T-helper 1 cell (primary cell): Measurements from ENCODE around the gene CDC37.

Experiments used
- DNase-seq, 5 donors: peaks; one replicate each; pipeline ENCODE4 v3.0.0-alpha.2; 2012 to 2020
- total RNA-seq, 4 donors: gene quantifications; one replicate each; lab custom pipeline; 2026; lab: John Stamatoyannopoulos, UW

CDC37 gene
- 144 to 196 (median 158) reads per million in 4 donors for total RNA-seq

DNA sequence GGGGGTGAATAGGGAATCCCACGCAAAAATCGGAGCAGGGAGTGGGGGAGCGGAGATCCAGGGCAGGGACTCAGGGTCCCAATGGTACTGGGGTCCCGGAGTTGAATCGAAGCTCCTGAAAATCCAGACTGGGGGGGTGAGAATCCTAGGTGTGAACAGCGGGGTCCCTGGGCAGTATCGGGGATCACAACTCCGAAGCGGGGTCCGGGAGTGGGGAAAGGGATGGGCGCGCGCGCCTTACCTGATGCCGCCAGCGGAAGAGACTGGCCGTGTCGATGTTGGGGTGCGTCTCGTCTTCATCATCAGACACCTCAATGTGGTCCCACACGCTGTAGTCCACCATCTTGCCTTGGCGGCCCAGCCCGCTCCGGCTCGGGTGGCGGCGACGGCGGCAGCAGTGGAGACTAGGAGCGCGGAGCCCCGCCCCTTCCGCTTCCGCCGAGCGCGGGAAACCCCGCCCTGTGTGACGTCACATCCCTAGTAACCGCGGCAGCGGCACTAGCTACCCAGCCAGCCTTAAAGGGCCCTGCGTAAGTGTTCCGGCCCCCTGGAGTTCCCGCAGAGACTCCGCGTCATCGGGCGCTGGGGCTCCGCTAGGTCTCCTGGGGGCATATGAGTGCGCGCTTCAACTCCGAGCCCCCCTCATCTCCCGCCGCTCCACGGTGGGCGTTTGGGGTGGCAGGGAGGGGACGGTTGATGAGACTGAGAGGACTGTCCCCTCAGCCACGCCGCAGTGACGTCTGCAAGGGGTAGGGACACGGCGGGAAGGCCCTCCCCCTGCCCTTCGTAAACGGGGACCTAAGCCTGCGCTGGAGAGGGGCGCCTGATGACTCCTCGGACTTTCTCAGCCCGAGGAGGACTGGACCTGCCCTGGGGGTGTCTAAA is at the start of gene CDC37:
Gene CDC37, minus strand, starts transcription at position 406 of the 885 bp plus-strand sequence. Its CDS starts 63 bp downstream, at position 343.
- DNase-seq, result peak; percentile 93 to 98 (median 97)

DNA sequence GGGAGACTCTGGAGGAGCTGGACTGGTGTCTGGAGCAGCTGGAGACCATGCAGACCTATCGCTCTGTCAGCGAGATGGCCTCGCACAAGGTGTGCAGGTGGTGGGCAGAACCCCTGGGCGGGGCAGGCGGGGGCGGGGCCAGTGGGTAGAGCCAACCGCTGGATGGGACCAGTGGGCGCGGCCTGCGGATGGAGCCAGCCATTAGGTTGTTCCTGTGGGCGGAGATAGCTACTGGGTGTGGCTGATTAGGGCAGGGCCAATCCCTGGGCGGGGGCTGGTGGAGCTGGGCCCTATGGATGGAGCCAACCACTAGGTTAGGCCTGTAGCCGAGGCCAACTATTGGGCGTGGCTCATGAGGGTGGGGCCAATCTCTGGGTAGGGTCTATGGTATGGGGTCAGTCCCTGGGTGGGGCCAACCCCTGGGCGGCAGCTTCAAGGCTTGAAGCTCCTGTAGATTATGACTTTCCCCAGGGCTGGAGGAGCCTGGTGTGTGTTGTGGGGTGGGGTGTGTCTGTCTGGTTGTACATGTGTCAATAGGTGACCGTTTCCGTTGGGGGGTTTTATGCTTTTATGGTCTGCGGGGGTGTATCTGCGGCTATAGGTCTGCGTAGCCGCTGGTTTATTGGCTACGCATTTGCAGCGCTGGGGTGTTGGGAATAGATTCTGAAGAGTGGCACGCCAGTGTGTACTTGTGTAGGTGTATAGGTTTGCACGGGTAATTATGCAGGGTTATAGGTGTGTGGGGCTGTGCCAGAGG is 47.7 kb upstream of the CDC37 start:
- no peak for DNase-seq

DNA sequence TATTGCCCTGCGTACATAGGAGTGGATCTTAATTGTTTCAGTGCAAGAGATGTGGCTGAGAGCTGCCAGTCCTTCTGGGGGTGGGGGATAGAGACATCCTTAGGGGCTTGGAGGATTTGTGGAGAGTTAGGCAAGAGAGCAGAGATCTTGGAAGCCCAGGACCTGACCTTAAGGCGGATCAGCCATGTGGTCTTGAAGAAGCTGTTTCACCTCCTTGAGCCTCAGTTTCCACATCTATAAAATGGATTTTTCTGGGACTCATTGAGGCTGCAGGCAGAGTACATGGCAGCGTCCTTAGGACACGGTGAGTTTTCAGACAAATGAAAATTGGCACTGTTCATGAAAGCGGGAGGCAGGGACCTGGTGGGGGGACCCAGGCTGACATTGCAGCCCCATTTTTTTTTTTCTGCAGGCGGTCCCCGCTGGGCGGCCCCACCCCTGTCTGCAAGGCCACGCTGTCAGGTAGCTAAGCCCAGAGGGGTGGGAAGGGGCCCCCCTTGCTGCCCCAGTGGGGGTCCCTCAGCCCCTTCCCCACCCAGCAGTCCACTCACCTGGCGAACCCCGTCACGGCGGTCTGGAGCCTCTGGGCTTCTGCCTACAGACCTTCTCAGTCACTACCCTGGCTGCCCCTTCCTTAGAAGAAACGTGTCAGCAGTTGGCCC is 47.0 kb upstream of the CDC37 start:
- no peak for DNase-seq

DNA sequence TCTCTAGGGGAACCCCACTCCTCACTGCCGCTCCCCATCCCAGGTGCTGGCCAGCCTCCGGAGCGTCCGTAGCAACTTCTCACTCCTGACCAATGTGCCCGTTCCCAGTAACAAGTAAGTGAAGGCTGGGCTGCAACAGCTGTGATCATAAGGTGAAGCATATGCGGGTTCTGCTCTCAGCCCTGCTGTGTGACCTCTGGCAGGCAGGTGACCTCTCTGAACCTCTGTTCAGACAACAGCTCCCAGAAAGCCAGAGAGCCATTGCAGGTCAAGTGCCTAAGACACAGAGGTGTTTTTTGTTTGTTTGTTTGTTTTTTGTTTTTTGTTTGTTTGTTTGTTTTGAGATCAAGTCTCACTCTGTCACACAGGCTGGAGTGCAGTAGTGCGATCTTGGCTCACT is 45.7 kb upstream of the CDC37 start:
- no peak for DNase-seq

DNA sequence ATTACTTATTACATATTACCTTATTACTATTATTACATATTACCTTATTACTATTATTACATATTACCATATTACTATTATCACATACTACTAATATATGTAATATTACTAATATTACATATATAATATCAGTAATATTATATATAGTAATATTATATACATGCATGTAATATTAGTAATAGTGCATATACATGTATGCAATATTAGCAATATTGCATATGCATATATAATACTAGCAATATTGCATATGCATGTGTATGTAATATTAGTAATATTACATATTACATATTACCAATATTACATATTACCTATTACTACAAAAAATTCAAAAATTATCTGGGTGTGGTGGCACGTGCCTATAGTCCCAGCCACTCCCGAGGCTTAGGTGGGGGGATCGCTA is 39.4 kb upstream of the CDC37 start:
- DNase-seq, result no peak

DNA sequence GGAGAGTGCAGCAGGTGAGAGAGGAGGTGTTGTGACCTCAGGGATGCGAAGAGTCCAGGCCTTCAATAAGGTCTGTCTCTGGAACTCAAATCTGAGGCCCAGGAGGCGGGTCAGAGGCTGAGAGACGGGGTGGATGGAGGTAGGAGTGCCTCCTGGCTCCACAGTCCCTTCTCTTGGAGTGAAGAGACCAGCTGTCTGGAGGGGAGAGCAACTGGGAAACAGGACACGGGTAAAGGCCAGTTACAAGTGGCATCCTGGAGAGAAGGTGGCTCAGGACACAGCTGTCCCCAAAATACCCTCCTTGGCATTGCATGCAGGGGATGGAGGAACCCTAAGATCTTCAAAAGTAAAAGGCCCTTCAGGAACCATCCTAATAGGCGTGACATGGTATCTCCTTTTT is 36.2 kb upstream of the CDC37 start:
- DNase-seq, result no peak

DNA sequence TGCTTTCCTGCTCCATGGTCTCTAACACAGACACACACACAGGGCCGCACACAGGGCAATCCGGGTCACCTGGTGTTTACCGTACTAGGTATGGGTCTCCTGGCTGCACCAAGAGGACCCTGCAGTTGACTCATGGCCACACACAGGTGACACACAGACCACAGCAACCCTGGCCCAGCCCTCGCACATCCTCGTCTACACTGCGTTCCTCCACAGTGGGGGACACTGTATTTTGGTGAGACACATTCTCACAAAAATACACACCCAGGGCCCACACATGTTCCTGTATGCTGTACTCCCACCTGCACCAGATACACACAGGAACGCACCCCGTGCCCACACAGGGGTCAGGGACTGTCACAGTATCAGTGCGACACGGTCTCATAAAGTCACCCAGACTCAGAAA is 29.8 kb upstream of the CDC37 start:
- DNase-seq, result no peak

DNA sequence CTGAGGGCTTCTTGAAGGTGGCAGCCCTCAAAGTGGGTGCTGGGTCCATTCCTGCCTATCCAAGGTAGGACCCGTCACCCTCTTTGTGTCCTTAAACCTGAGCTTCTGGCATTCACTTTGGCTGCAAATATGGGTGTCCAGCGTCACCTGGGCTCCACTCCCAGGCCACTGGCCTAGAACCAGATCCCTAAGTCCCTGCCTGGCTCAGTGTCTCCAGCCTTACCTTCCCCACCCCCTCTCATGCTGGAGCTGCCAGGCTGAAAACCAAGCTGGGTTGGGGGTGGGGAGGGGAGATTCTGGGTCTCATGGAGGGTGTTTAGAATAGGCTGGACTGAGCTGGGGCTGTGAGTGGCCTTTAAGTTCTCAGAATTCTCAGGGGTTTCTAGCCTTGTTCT is 29.4 kb upstream of the CDC37 start:
- DNase-seq, result no peak

DNA sequence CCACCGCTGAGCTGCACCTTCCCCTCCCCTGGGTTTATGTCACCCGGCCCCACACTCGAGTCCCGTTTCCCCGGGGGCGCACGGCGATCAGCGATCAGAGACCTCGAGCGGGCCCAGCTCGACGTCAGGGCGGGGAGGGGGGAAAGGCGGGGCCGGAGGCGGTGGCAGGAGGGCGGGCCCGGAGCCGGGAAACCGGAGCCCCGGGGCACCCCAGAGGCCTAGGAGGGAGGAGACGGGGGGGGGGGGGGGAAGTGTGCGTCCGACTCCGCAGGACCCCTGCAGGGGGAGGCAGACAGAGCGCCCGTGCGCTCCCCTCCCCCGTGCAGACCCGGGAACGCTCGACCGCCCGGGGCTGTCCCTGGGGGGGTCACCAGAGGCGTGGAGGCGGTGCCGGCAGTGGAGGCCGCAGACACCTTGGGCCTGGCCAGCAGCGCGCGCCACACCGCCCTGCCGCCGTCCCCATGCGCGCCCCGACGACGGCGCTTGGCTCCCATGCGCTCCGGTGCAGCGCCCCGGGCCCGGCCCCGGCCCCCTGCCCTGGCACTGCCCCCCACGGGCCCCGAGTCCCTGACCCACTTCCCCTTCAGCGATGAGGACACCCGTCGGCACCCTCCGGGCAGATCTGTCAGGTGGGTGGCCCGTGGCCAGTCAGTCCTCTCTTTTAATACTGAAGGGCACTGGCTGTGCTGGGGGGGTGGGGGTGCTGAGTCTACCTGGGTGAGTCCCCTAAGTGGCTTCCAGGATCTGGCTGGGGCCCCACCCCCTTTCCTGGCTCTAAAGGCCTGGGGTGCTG is 28.8 kb upstream of the CDC37 start:
- peak; percentile 57 to 72 (median 59) for DNase-seq

DNA sequence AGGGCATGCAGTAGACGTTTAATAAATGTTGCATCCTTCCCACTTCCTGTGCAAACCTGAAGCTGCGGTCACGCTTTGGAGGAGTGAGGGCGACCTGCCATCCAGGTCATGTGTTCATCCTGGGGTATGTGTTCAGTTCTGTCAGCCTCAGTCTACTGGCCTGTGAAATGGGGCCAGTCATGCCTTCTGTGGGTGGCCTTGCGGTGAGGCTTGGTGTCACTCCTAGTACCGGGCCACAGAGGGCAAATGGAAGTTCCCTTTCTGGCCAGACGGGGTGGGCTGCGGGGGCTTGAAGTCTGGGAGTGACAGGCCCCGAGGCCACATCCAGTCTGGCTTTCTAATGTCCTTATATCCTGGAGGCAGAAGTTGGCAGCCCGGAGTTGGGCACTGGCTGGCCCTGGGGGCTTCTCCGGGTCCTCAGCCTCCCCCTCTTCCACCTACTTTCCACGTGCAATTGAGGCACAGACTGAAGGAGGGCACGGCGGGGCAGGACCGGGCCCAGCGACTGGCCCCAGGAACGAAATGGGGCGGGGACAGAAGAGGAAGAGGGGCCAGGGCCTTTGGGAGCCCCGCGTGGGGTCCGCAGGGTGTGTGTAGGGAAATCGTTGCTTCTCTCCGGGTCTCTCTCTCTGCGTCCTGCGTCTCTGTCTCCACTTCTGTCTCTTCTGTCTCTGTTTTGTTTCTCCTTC is 28.1 kb upstream of the CDC37 start:
- DNase-seq, result peak in 2 of 5 donors; percentile 31 to 34

DNA sequence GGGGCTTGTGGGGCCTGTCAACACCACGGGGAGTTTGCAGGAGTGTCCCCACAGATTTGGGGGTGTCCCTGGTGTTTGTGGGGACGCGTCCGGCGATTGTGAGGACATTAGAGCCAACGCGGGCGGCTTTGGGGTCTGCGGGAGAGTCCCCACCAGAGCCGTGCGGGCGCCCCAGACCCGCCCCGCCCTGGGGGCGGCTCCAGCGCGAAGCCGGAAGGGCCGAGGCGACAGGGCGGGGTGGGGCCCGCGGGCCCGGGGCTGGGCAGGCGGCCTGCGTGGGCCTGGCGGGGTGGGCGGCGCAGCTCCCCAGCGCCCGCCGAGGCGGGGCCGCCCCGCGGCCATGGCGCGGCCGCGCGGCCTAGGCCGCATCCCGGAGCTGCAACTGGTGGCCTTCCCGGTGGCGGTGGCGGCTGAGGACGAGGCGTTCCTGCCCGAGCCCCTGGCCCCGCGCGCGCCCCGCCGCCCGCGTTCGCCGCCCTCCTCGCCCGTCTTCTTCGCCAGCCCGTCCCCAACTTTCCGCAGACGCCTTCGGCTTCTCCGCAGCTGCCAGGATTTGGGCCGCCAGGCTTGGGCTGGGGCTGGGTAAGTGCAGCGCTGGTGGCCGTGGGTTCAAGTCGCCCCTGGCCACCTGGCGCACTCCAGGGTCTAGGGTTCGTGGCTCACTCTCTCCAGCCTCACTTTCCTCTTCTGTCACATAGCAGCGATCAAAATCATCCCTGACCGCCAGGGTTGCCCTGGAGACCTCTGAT is 27.3 kb upstream of the CDC37 start:
- DNase-seq, result no peak

DNA sequence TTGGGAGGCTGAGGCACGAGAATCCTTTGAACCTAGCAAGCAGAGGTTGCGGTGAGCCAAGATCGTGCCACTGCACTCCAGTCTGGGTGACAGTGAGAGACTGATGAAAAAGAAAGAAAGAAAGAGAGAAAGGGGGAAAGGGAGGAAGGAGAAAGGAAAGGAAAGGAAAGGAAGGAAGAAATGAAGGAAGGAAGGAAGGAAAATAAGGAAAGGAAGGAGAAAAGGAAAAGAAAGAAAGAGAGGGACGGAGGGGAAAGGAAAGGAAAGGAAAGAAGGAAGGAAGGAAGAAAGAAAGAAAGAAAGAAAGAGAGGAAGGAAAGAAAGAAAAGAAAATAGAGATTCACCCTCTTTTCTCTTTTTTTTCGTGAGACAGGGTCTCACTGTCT is 25.6 kb upstream of the CDC37 start:
- DNase-seq, result no peak

DNA sequence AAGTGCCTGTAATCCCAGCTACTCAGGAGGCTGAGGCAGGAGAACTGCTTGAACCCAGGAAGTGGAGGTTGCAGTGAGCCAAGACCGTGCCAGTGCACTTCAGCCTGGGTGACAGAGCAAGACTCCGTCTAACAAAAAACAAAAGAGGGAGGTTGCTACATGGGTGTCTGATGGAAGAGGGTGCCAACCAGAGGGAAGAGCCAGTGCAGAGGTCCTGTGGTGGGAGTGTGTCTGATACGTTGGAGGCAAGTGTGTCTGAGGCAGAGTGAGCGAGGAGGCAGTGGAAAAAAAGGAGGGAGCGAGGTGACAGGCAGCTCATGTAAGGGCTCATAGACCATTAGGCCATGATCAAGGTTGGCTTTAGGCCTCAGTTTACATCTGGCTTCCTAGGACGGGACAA is 23.8 kb upstream of the CDC37 start:
- DNase-seq, result no peak

DNA sequence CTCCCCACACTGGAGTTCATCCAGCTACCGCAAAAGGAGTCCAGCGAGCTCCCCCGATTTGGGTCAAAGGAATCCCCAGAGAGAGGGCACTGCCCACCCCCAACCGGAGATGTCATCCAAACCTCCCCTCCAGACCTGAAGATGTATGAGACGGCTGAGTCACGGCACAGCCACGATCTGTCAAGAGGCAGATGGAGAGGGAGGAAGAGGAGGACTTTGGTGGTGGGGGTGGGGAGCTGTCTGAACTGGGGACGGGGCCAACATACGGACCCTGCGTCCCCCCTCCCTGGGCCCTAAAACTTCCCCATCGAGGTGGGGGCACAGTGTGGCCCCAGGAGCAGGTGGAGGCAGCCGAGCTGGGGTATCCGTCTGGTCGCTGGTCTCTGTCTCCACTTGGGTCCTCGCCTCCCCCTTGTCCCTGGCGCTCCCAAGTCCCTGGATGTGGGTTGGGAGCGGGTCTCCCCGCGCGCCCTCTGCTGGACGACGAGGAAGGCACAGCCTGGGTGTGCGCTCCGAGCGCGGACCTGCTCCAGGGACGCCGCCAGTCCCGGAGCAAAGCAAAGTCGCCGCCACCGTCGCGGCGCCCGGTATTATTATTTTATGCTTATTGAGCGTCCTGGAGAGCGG is 20.8 kb upstream of the CDC37 start:
- DNase-seq, result peak in 3 of 5 donors; percentile 50 to 63 (median 55)

DNA sequence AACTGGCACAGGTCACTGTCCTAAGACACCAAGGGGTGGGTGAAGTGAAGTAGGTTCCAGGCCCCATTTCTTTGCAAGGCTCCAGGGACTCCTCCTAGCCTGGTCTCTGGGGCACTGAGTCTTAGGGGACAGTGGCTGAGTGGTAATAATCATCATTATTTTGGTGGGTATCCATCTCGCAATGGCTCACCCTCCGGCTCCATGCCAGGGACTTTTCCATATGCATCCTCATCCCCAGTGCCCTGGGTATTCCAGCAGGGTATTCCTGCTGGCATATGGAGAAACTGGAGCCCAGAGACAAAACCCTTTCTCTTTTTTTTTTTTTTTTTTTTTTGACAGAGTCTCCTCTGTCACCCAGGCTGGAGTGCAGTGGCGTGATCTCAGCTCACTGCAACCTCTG is 19.5 kb upstream of the CDC37 start:
- no peak for DNase-seq

DNA sequence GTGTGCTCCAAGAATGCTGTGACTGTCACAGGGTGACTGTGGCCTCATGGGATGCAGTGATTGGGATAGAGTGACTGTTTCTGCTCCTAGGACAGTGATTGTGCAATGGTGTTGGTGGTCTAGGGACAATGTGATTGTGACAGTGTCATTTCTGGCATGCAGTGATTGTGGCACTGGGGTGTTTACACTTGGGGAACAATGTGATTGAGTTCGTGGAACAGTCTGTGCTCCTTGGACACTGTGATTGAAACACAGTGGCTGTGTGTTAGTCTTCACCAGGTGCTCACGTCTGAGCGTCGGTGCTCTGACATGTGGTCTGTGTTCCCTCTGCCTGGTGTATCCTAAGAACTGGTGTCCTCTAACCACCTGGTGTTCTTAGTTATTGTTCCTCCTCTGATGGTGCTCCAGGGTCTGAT is 18.7 kb upstream of the CDC37 start:
- DNase-seq, result no peak

DNA sequence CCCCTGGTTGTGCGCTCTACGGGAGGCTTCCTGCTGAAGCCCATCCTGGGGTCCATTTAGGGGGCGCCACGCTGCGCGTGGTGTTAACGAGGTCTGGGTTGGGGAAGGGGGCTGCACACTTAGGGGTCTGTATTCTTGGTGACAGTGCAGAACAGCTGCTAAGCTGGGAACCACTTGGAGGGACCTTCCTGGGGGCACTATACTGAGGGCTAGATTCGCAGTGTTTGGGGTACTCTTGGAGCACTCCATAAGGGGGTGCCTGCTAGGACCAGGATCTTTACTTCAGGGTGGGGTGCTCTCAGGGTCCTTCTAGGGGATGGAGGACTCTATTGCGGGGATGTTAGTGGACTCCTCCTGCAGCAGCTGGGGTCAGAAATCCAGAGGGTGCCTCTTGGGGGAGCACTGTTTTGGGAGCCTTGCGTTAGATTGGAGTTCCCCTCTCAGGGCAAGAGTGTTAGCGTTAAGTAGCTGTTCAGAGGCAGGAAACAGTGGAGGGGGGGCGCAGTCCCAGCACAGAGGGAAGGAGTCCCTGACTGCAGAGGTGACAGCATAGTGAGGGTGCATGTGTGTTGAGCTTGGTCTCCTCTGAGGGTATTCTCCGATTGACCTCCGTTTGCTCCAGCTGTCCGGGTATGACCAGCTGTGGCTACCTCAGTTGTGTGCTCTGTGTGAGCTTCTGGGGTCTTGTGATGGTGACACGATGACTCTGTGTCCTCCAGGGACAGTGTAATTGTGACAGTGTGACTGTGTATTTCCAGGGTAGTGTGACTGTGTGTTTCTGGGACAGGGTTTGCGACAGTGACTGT is 18.1 kb upstream of the CDC37 start:
- DNase-seq, result peak in 1 of 5 donors; percentile 52

DNA sequence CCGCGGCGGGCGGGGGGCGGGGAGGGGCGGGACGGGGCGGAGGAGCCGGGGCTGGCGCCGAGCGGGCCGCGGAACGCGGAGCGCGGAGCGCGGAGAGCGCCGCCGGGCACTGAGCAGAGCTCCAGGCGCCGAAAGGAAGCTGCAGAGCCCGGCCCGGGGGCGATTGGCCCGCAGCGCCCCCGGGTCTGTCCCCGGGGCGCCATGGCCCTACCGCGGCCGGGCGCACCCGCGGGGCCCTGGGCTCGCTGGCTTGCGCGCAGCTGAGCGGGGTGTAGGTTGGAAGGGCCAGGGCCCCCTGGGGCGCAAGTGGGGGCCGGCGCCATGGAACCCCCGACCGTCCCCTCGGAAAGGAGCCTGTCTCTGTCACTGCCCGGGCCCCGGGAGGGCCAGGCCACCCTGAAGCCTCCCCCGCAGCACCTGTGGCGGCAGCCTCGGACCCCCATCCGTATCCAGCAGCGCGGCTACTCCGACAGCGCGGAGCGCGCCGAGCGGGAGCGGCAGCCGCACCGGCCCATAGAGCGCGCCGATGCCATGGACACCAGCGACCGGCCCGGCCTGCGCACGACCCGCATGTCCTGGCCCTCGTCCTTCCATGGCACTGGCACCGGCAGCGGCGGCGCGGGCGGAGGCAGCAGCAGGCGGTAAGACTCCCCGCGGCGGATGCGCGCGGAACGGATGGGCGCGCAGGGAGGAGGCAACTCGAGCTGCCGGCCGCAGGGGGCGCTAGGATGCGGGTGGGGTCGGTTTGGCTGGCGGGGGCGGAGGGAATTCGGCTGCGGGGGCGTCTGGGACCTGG is 17.3 kb upstream of the CDC37 start, which contains the start of gene PDE4A:
Gene PDE4A, plus strand, starts transcription at position 95 of the 796 bp plus-strand sequence. Its CDS starts 227 bp downstream, at position 322.
- DNase-seq, result peak in 2 of 5 donors; percentile 52 to 78
